ENCODE measurements around the gene LCP1. TPM values are rescaled to one million over a fixed set of nuclear protein-coding genes. Genes with fewer than 3 reads are reported as not detected.
"Not testable (repeated sequence)": the region's sequence is repeated elsewhere in the genome, so short reads cannot be mapped to it uniquely, and the experiment has no call there.

The LCP1 gene
- total RNA-seq, 1 donor from 2014 or later = 371 TPM

GRCh38 chr13:46165485-46166223 lies 16.3 kb downstream of the LCP1 start:
- Histone ChIP-seq H3K27me3 (ENCODE audit: low read depth) (no peaks in the 10 kb centered on the region), H3K4me3 (no peak overlapping the region), H3K4me1 (peaks cover 57% of the 10 kb centered on the region), H3K9me3 (no peaks in the 10 kb centered on the region), H3K27ac (no peak overlapping the region), H3K36me3 (no peaks in the 10 kb centered on the region)
- intact Hi-C loops (cut with DNase I) = no loop called here
- TF ChIP-seq, protein P1, sequence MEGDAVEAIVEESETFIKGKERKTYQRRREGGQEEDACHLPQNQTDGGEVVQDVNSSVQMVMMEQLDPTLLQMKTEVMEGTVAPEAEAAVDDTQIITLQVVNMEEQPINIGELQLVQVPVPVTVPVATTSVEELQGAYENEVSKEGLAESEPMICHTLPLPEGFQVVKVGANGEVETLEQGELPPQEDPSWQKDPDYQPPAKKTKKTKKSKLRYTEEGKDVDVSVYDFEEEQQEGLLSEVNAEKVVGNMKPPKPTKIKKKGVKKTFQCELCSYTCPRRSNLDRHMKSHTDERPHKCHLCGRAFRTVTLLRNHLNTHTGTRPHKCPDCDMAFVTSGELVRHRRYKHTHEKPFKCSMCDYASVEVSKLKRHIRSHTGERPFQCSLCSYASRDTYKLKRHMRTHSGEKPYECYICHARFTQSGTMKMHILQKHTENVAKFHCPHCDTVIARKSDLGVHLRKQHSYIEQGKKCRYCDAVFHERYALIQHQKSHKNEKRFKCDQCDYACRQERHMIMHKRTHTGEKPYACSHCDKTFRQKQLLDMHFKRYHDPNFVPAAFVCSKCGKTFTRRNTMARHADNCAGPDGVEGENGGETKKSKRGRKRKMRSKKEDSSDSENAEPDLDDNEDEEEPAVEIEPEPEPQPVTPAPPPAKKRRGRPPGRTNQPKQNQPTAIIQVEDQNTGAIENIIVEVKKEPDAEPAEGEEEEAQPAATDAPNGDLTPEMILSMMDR (IDR thresholded peaks at IDR 0.05) = no peak
- DNase-seq = no peak
- ATAC-seq = no peak

DNA sequence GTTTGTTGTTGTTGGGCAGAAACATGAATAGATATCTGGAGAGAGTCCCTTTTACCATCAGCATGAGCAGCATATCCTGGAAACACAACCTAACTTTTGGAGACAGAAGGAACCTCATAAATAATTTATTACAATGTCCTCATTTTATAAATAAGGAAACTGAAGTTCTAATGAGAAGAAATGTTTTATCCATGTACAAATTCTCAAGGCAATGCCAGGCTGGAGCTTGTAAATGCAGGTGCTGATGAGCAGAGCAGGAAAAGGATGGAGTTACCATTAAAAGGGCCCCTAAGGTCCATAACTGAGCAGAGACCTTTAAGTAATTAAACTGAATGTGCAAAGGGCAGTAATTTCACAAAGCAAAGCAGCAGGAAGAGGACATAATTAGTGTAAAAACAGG lies 17.3 kb downstream of the LCP1 start:
- no peak overlapping the region for H3K27ac ChIP-seq
- H3K4me1 ChIP-seq = peaks cover 48% of the 10 kb centered on the region
- H3K36me3 ChIP-seq = no peaks in the 10 kb centered on the region
- ATAC-seq (no peak), DNase-seq (no peak)
- H3K4me3 ChIP-seq = no peak overlapping the region
- TF ChIP-seq, protein P1 (IDR thresholded peaks at IDR 0.05) = no peak
- H3K9me3 ChIP-seq = no peaks in the 10 kb centered on the region
- intact Hi-C loops (cut with DNase I) = no loop called here
- H3K27me3 ChIP-seq (ENCODE audit: low read depth) = no peaks in the 10 kb centered on the region

DNA sequence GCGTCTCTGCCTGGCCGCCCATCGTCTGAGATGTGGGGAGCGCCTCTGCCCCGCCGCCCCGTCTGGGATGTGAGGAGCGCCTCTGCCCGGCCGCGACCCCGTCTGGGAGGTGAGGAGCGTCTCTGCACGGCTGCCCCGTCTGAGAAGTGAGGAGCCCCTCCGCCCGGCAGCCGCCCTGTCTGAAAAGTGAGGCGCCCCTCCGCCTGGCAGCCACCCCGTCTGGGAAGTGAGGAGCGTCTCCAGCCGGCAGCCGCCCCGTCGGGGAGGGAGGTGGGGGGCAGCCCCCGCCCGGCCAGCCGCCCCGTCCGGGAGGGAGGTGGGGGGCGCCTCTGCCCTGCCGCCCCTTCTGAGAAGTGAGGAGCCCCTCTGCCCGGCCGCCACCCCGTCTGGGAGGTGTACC lies 19.2 kb downstream of the LCP1 start:
- H3K9me3 ChIP-seq; ATAC-seq; H3K27ac ChIP-seq; H3K27me3 ChIP-seq (ENCODE audit: low read depth); DNase-seq; H3K4me3 ChIP-seq; intact Hi-C loops (cut with DNase I): not testable (repeated sequence)
- peaks cover 14% of the 10 kb centered on the region for H3K36me3 ChIP-seq
- H3K4me1 ChIP-seq = peaks cover 29% of the 10 kb centered on the region

GRCh38 chr13:46160471-46161066 lies 21.4 kb downstream of the LCP1 start:
- Histone ChIP-seq H3K36me3 (peaks cover 21% of the 10 kb centered on the region), H3K4me1 (peaks cover 12% of the 10 kb centered on the region), H3K27ac (no peak overlapping the region), H3K9me3 (no peaks in the 10 kb centered on the region), H3K27me3 (ENCODE audit: low read depth) (no peaks in the 10 kb centered on the region), H3K4me3 (no peak overlapping the region)
- intact Hi-C loops (cut with DNase I) = no loop called here
- TF ChIP-seq, protein P1 (IDR thresholded peaks at IDR 0.05) = peak; percentile 72
- DNase-seq = no peak
- ATAC-seq = peak; percentile 82 to 86

GRCh38 chr13:46160065-46160464 lies 21.9 kb downstream of the LCP1 start:
- Histone ChIP-seq H3K36me3 (peaks cover 21% of the 10 kb centered on the region), H3K27ac (no peak overlapping the region), H3K4me1 (peaks cover 7% of the 10 kb centered on the region), H3K27me3 (ENCODE audit: low read depth) (no peaks in the 10 kb centered on the region), H3K4me3 (no peak overlapping the region), H3K9me3 (no peaks in the 10 kb centered on the region)
- intact Hi-C loops (cut with DNase I) = no loop called here
- DNase-seq = no peak
- TF ChIP-seq, protein P1 (IDR thresholded peaks at IDR 0.05) = no peak
- no peak for ATAC-seq

DNA sequence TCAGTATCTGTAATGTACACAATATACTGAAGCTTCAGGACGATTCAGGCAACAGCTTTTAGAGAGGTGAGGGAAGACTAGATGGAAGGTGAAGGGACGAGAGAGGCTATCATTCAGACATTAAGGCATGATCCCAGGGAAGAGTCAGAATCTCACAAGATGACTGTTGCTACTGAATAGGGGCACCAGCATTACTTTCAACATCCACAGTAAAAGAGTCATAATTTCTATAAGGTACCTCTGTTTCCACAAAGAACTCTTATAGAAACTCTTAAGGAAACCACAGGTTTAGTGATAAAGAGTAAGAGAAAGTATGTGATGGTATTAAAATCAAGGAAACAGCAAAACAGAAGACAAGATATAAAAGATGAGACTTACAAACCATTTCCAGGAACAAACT lies 23.0 kb downstream of the LCP1 start:
- ATAC-seq (no peak), DNase-seq (no peak)
- no peaks in the 10 kb centered on the region for H3K4me1 ChIP-seq
- no peak overlapping the region for H3K27ac ChIP-seq
- no peaks in the 10 kb centered on the region for H3K9me3 ChIP-seq
- intact Hi-C loops (cut with DNase I) = no loop called here
- TF ChIP-seq, protein P1 (IDR thresholded peaks at IDR 0.05) = no peak
- H3K27me3 ChIP-seq (ENCODE audit: low read depth) = no peaks in the 10 kb centered on the region
- H3K36me3 ChIP-seq = peaks cover 27% of the 10 kb centered on the region
- no peak overlapping the region for H3K4me3 ChIP-seq

All from lower lobe of right lung (tissue), 2 donors.